ENCODE data around the gene MTARC2.

The MTARC2 gene

DNA sequence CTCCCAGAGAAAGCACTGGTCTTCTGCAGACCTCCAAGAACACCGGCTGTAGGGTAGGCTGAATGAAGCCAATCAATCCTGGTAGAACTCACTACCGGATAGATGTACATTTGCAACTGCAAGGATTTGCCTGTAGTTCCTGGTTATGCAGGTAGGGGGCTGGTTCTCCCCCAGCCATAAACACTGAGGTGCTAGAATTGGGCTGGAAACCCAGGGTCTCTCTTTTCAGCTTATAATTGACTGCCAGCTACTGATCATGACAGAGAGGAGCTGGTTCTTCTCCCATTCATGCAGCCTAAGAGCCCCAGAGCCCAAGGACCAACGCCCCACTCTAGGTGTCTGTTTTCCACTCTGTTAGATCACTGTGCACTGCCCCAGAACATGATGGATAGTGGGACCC is 21.5 kb upstream of the MTARC2 start:
- Histone ChIP-seq H3K27me3 (ENCODE audit: insufficient read depth, low read depth) (no peaks in the 10 kb centered on the region), H3K9ac (no peak overlapping the region), H3K27ac (no peak overlapping the region), H3K36me3 (ENCODE audit: insufficient read depth) (no peaks in the 10 kb centered on the region), H2AFZ (ENCODE audit: low read depth) (no peak overlapping the region), H3K4me2 (no peak overlapping the region), H4K20me1 (ENCODE audit: insufficient read depth) (no peaks in the 10 kb centered on the region), H3K4me1 (ENCODE audit: low read depth, poor library complexity, severe bottlenecking) (no peaks in the 10 kb centered on the region), H3K79me2 (ENCODE audit: insufficient read depth, low read depth) (no peaks in the 10 kb centered on the region), H3K4me3 (IDR thresholded peaks at IDR 0.05; ENCODE audit: insufficient read depth, low read depth, low read length) (no peak overlapping the region)
- TF ChIP-seq, protein P1, sequence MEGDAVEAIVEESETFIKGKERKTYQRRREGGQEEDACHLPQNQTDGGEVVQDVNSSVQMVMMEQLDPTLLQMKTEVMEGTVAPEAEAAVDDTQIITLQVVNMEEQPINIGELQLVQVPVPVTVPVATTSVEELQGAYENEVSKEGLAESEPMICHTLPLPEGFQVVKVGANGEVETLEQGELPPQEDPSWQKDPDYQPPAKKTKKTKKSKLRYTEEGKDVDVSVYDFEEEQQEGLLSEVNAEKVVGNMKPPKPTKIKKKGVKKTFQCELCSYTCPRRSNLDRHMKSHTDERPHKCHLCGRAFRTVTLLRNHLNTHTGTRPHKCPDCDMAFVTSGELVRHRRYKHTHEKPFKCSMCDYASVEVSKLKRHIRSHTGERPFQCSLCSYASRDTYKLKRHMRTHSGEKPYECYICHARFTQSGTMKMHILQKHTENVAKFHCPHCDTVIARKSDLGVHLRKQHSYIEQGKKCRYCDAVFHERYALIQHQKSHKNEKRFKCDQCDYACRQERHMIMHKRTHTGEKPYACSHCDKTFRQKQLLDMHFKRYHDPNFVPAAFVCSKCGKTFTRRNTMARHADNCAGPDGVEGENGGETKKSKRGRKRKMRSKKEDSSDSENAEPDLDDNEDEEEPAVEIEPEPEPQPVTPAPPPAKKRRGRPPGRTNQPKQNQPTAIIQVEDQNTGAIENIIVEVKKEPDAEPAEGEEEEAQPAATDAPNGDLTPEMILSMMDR (conservative IDR thresholded peaks at IDR 0.05; ENCODE audit: low read depth, low read length): peak; percentile 61

DNA sequence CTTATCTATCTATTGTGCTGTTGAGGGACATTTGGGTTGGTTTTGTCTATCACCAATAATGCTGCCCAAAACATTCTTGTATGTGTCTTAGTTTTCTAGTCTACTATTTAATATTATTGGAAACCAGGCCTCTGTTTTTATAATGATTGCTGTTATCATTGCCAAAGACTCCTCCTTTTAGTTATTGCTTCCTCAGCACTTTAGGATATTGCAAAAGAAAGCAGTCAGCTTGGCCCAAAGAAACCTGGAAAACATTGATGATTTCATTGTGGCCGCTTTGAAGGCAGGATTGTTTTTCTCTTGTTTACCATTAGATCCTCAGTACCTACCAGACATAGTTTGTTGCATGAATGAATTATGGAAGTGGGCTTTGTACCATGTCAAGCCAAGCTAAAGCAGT is 20.6 kb upstream of the MTARC2 start:
- H3K36me3 ChIP-seq (ENCODE audit: insufficient read depth): no peaks in the 10 kb centered on the region
- no peak overlapping the region for H3K4me3 ChIP-seq (IDR thresholded peaks at IDR 0.05; ENCODE audit: insufficient read depth, low read depth, low read length)
- no peaks in the 10 kb centered on the region for H3K27me3 ChIP-seq (ENCODE audit: insufficient read depth, low read depth)
- no peaks in the 10 kb centered on the region for H3K4me1 ChIP-seq (ENCODE audit: low read depth, poor library complexity, severe bottlenecking)
- H3K79me2 ChIP-seq (ENCODE audit: insufficient read depth, low read depth): no peaks in the 10 kb centered on the region
- TF ChIP-seq, protein P1 (conservative IDR thresholded peaks at IDR 0.05; ENCODE audit: low read depth, low read length): no peak
- H3K4me2 ChIP-seq: no peak overlapping the region
- H4K20me1 ChIP-seq (ENCODE audit: insufficient read depth): no peaks in the 10 kb centered on the region
- H3K9ac ChIP-seq: no peak overlapping the region
- H2AFZ ChIP-seq (ENCODE audit: low read depth): no peak overlapping the region
- no peak overlapping the region for H3K27ac ChIP-seq

DNA sequence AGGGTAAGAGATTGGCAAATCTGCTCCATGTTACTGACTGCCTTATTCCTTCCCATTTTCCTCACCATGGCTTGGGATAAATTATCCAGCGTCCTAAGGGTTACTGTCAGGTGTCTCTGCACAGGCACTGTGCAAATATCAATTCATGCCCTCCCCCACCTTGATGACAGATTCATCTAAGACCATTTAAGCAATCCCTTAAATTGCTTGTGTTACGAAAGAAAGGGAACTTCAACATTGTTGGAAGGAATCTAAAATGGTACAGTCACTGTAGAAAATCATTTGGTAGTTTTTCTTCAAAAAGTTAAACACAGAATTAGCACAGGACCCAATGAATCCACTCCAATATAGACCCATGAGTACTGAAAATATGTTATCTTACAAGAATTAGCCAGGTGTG is 17.6 kb upstream of the MTARC2 start:
- H3K4me3 ChIP-seq (IDR thresholded peaks at IDR 0.05; ENCODE audit: insufficient read depth, low read depth, low read length): no peak overlapping the region
- no peak overlapping the region for H3K27ac ChIP-seq
- no peaks in the 10 kb centered on the region for H3K79me2 ChIP-seq (ENCODE audit: insufficient read depth, low read depth)
- no peak overlapping the region for H3K9ac ChIP-seq
- no peak overlapping the region for H3K4me2 ChIP-seq
- no peaks in the 10 kb centered on the region for H3K36me3 ChIP-seq (ENCODE audit: insufficient read depth)
- H4K20me1 ChIP-seq (ENCODE audit: insufficient read depth): no peaks in the 10 kb centered on the region
- H3K27me3 ChIP-seq (ENCODE audit: insufficient read depth, low read depth): no peaks in the 10 kb centered on the region
- no peak overlapping the region for H2AFZ ChIP-seq (ENCODE audit: low read depth)
- H3K4me1 ChIP-seq (ENCODE audit: low read depth, poor library complexity, severe bottlenecking): peaks cover 11% of the 10 kb centered on the region
- TF ChIP-seq, protein P1 (conservative IDR thresholded peaks at IDR 0.05; ENCODE audit: low read depth, low read length): no peak

DNA sequence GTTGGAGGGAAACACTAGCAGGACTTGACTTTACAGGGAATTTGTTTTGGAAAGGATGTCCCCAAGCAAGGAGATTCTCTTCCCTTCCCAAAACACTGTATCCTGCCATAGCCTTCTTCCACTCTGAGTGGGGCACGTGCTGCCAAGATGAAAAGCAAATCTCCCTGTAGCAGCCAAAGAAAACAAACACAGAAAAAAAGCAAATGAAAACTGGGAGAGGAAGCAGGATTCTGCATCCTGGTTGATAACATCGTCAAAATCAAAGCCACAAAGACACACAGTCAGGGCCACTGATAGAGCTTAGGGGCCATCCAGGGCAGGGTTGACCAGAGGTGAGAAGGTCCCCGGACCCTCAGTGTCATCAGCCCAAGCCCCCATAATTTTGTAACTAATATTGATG is 16.0 kb upstream of the MTARC2 start:
- H3K4me2 ChIP-seq: no peak overlapping the region
- peaks cover 11% of the 10 kb centered on the region for H3K4me1 ChIP-seq (ENCODE audit: low read depth, poor library complexity, severe bottlenecking)
- H3K36me3 ChIP-seq (ENCODE audit: insufficient read depth): no peaks in the 10 kb centered on the region
- H3K79me2 ChIP-seq (ENCODE audit: insufficient read depth, low read depth): no peaks in the 10 kb centered on the region
- TF ChIP-seq, protein P1 (conservative IDR thresholded peaks at IDR 0.05; ENCODE audit: low read depth, low read length): no peak
- peak overlapping the region; percentile 96 for H2AFZ ChIP-seq (ENCODE audit: low read depth)
- no peak overlapping the region for H3K9ac ChIP-seq
- no peaks in the 10 kb centered on the region for H3K27me3 ChIP-seq (ENCODE audit: insufficient read depth, low read depth)
- no peaks in the 10 kb centered on the region for H4K20me1 ChIP-seq (ENCODE audit: insufficient read depth)
- H3K4me3 ChIP-seq (IDR thresholded peaks at IDR 0.05; ENCODE audit: insufficient read depth, low read depth, low read length): no peak overlapping the region
- no peak overlapping the region for H3K27ac ChIP-seq

Measured in KMS-11 (cell line).